Endothelial cell of umbilical vein (primary cell): Measurements from ENCODE around the gene COQ4. TPM values are rescaled to one million over a fixed set of nuclear protein-coding genes. Genes with fewer than 3 reads are reported as not detected.

ENCODE experiments used
- BruUV-seq: library from RNA; stranded (reverse); fragments of 400-500 nt; replicated peaks from 2 replicates; lab custom pipeline; 2021; lab: Mats Ljungman, UMichigan
- CTCF ChIA-PET: fragments of 300-600, 350-600 bp; sonication (Branson Sonifier 250); formaldehyde crosslinking; loops from one replicate; lab custom pipeline; 2021; ENCODE audit warnings: antibody characterized with exemption, inconsistent platforms; lab: Charles Lee
- POLR2A ChIA-PET: fragments of 300-600, 350-600 bp; sonication (Branson Sonifier 250); formaldehyde crosslinking; loops from one replicate; lab custom pipeline; 2021; ENCODE audit warnings: antibody characterized with exemption, inconsistent platforms; lab: Charles Lee
- DNase-seq: peaks from one replicate; pipeline ENCODE4 v3.0.0-alpha.2; 2011; ENCODE audit warnings: low read depth, low spot score
- FAIRE-seq: peaks from 2 replicates; lab custom pipeline; 2011; peaks lifted over from hg19 to GRCh38; lab: Jason Lieb, UNC
- H2AFZ ChIP-seq: 2 replicates; pipeline ENCODE4 v1.6.0; 2012; ENCODE audit warnings: low read depth, low read length, control low read depth, inconsistent platforms
- H3K27ac ChIP-seq: 2 replicates; pipeline ENCODE4 v1.5.1; 2011; ENCODE audit warnings: low read depth, mild to moderate bottlenecking, control low read depth, low read length, moderate library complexity; ENCODE audit not compliant: insufficient read depth
- H3K27me3 ChIP-seq, 2 experiments: 2 replicates each; pipeline versions ENCODE4 v1.6.0 to v1.6.1; 2011; ENCODE audit warnings: low read length in 2 of 2, mixed read lengths in 1 of 2; ENCODE audit not compliant: control insufficient read depth in 2 of 2, insufficient read depth in 2 of 2
- H3K36me3 ChIP-seq, 2 experiments: 2 replicates in 1 of 2; 3 replicates in 1 of 2; pipeline ENCODE4 v1.5.1; 2011; ENCODE audit warnings: low read length in 2 of 2, mild to moderate bottlenecking in 1 of 2, moderate library complexity in 1 of 2; ENCODE audit not compliant: control insufficient read depth in 2 of 2, insufficient read depth in 2 of 2; ENCODE audit errors: extremely low read depth in 1 of 2
- H3K4me1 ChIP-seq: 3 replicates; pipeline ENCODE4 v1.5.1; 2011; ENCODE audit warnings: mild to moderate bottlenecking, low read length; ENCODE audit not compliant: control insufficient read depth, insufficient read depth; ENCODE audit errors: extremely low read depth
- H3K4me2 ChIP-seq: 2 replicates; pipeline ENCODE4 v1.6.1; 2011; ENCODE audit warnings: low read length, control low read depth, mixed read lengths; ENCODE audit not compliant: insufficient read depth
- H3K4me3 ChIP-seq, 3 experiments: fragments of 200-600 bp in 1 of 3; sonication (generic), shearing (Covaris generic) in 1 of 3; replicated peaks in 1 of 3; 2 replicates each; pipeline ENCODE4 v1.5.1; 2011 to 2016; ENCODE audit warnings: control low read depth in 3 of 3, low read length in 3 of 3, mild to moderate bottlenecking in 2 of 3, inconsistent platforms in 1 of 3, low read depth in 1 of 3, moderate library complexity in 1 of 3; ENCODE audit not compliant: insufficient read depth in 1 of 3
- H3K79me2 ChIP-seq: 2 replicates; pipeline ENCODE4 v1.6.0; 2012; ENCODE audit warnings: low read length, inconsistent platforms; ENCODE audit not compliant: control insufficient read depth, insufficient read depth
- H3K9ac ChIP-seq: replicated peaks from 2 replicates; pipeline ENCODE3; 2011; ENCODE audit warnings: low read length, control low read depth; ENCODE audit not compliant: insufficient read depth; ENCODE audit errors: extremely low read depth
- H3K9me1 ChIP-seq: replicated peaks from 3 replicates; pipeline ENCODE4 v1.6.0; 2011; ENCODE audit warnings: mild to moderate bottlenecking, low read length; ENCODE audit not compliant: control insufficient read depth, insufficient read depth; ENCODE audit errors: extremely low read depth
- H3K9me3 ChIP-seq: replicated peaks from 2 replicates; pipeline ENCODE4 v1.5.1; 2012; ENCODE audit warnings: low read length, inconsistent platforms; ENCODE audit not compliant: control insufficient read depth, insufficient read depth
- H4K20me1 ChIP-seq: replicated peaks from 2 replicates; pipeline ENCODE3; 2011; ENCODE audit warnings: mild to moderate bottlenecking, low read length; ENCODE audit not compliant: control insufficient read depth, insufficient read depth; ENCODE audit errors: extremely low read depth
- CTCF ChIP-seq, 2 donors: IDR thresholded peaks; 1 replicate in 1 of 2; 2 replicates in 1 of 2; pipeline ENCODE4 v1.5.1; 2011; ENCODE audit warnings: low read length in 2 of 2, mild to moderate bottlenecking in 2 of 2, moderate library complexity in 2 of 2, control low read depth in 1 of 2, inconsistent platforms in 1 of 2, low read depth in 1 of 2; ENCODE audit not compliant: insufficient read depth in 1 of 2; ENCODE audit errors: extremely low read depth in 1 of 2
- EZH2 ChIP-seq: IDR thresholded peaks from 2 replicates; pipeline ENCODE4 v1.6.1; 2012; ENCODE audit warnings: borderline replicate concordance, low read depth, mild to moderate bottlenecking, moderate library complexity, low read length, inconsistent platforms; ENCODE audit not compliant: severe bottlenecking
- FOS ChIP-seq: IDR thresholded peaks from 2 replicates; pipeline ENCODE4 v1.6.1; 2011; ENCODE audit warnings: mild to moderate bottlenecking, low read length, moderate library complexity, borderline replicate concordance; ENCODE audit not compliant: insufficient read depth
- GATA2 ChIP-seq: IDR thresholded peaks from 2 replicates; pipeline ENCODE4 v1.7.0; 2011; ENCODE audit warnings: low read depth, mild to moderate bottlenecking, moderate library complexity, mixed read lengths, low read length; ENCODE audit not compliant: insufficient read length, insufficient read depth
- JUN ChIP-seq: IDR thresholded peaks from 2 replicates; pipeline ENCODE4 v1.6.1; 2011; ENCODE audit warnings: borderline replicate concordance, low read depth; ENCODE audit not compliant: insufficient read length, insufficient read depth
- MAX ChIP-seq: IDR thresholded peaks from 2 replicates; pipeline ENCODE4 v1.6.1; 2011; ENCODE audit not compliant: insufficient read depth, insufficient read length
- MYC ChIP-seq: IDR thresholded peaks from one replicate; pipeline ENCODE4 v1.6.1; 2011; ENCODE audit warnings: mild to moderate bottlenecking, low read depth, low read length
- POLR2A ChIP-seq: IDR thresholded peaks from 2 replicates; pipeline ENCODE4 v1.6.1; 2012; ENCODE audit warnings: low read depth, mild to moderate bottlenecking, control low read depth, low read length
- POLR2AphosphoS5 ChIP-seq: IDR thresholded peaks from 2 replicates; pipeline ENCODE4 v1.6.1; 2012; ENCODE audit warnings: low read depth, mild to moderate bottlenecking, control low read depth, low read length, moderate library complexity; ENCODE audit not compliant: insufficient read depth
- dilution Hi-C: fragments of 300-500 bp; cut with MboI; formaldehyde crosslinking; loops from one replicate; pipeline ENCODE4 v1.15.0; 2019; ENCODE audit warnings: low sequenced_read_pairs; ENCODE audit not compliant: extremely low pct_ligation_motif_present
- intact Hi-C: fragments of 100-400 bp; cut with micrococcal nuclease; formaldehyde crosslinking; loops from one replicate; pipeline ENCODE4 v1.10.0; 2022
- polyA plus RNA-seq, 4 experiments: library from polyadenylated mRNA; depleted of rRNA in 3 of 4; stranded (reverse) in 3 of 4; unstranded in 1 of 4; fragments of >200 nt; gene quantifications; 2 replicates each; pipeline versions ENCODE4 v1.2.1 to v1.2.3, GENCODE V29; 2011 to 2012; ENCODE audit warnings: missing spikeins in 1 of 4
- total RNA-seq: library from RNA; stranded (reverse); gene quantifications from 2 replicates; pipeline ENCODE4 v1.2.3, GENCODE V29; 2021

The COQ4 gene
- total and polyA plus RNA-seq, 2 donors (not counting 3 experiments of a cell fraction or from before 2014, with no cell fraction given): 44.4 to 78.1 TPM

- intact Hi-C loops: no loop called here
- POLR2A ChIA-PET: no interaction called here
- Histone ChIP-seq H3K27me3 (no peaks in the 10 kb centered on the region), H3K4me1 (peaks cover 5% of the 10 kb centered on the region), H3K9me1 (no peaks in the 10 kb centered on the region), H3K9me3 (no peaks in the 10 kb centered on the region), H3K36me3 (peaks cover 7 to 26% of the 10 kb centered on the region in 2 experiments), H3K4me2 (no peak overlapping the region), H3K79me2 (no peaks in the 10 kb centered on the region), H4K20me1 (no peaks in the 10 kb centered on the region), H3K27ac (no peak overlapping the region), H2AFZ (no peak overlapping the region), H3K4me3 (no peak overlapping the region), H3K9ac (no peak overlapping the region)
- DNase-seq: no peak
- no peak for FAIRE-seq
- BruUV-seq: no TSS peak
- CTCF ChIA-PET: interaction anchor here (2.0 kb wide), 1 partner anchor 27 kb away, joined by 5 read pairs; no protein-coding TSS in a partner anchor
- TF ChIP-seq EZH2: no peak
- no peak for TF ChIP-seq CTCF (IDR thresholded peaks at IDR 0.05; ENCODE audit: extremely low read depth in 1 of 2, insufficient read depth in 1 of 2, low read depth in 1 of 2, low read length in 2 of 2)
- no peak for TF ChIP-seq POLR2A
- no peak for TF ChIP-seq GATA2
- no peak for TF ChIP-seq POLR2AphosphoS5
- no peak for TF ChIP-seq MYC
- TF ChIP-seq FOS: no peak
- no peak for TF ChIP-seq JUN
- TF ChIP-seq MAX: no peak
- dilution Hi-C loops: no loop called here
Measured at GRCh38 chr9:128314697-128315096, 7.9 kb upstream of the COQ4 start.
